HCT116 (cell line): ENCODE data around the gene MAP3K5. TPM values are rescaled to one million over a fixed set of nuclear protein-coding genes. Genes with fewer than 3 reads are reported as not detected.
"Not testable (repeated sequence)": the region's sequence is repeated elsewhere in the genome, so short reads cannot be mapped to it uniquely, and the experiment has no call there.

ENCODE experiments used
- ATAC-seq: fragments of 200-7000 bp; cut with Tn5 transposase; 2 replicates; pipeline ENCODE4 v1.9.1; 2020; ENCODE audit warnings: mild to moderate bottlenecking, moderate library complexity
- BruUV-seq: library from RNA; stranded (reverse); fragments of 400-500 nt; replicated peaks from 2 replicates; lab custom pipeline; 2021; lab: Mats Ljungman, UMichigan
- CTCF ChIA-PET: fragments of 300-600 bp; sonication (Branson Sonifier 250); formaldehyde crosslinking; loops from one replicate; lab custom pipeline; 2021; ENCODE audit warnings: antibody characterized with exemption; lab: Charles Lee
- POLR2A ChIA-PET: fragments of 300-600, 350-600 bp; sonication (Branson Sonifier 250); formaldehyde crosslinking; loops from one replicate; lab custom pipeline; 2021; ENCODE audit warnings: antibody characterized with exemption; lab: Charles Lee
- RAD21 ChIA-PET, 2 experiments: fragments of 300-600 bp; sonication (Branson Sonifier 250); formaldehyde crosslinking; loops; one replicate each; lab custom pipeline; 2023; ENCODE audit warnings: low total read pairs in 2 of 2; ENCODE audit not compliant: uncharacterized antibody in 2 of 2, unreplicated experiment in 2 of 2, low non-redundant PET in 1 of 2; lab: Charles Lee
- DNase-seq: peaks from one replicate; pipeline ENCODE4 v3.0.0-alpha.2; 2010; ENCODE audit warnings: low read depth, low spot score
- H2AFZ ChIP-seq: fragments of 200-600 bp; shearing (Covaris generic), sonication (generic); 2 replicates; pipeline ENCODE4 v1.6.1; 2017; ENCODE audit warnings: low read depth, mixed run types, mixed read lengths, antibody characterized with exemption, low read length; ENCODE audit not compliant: poor library complexity, severe bottlenecking
- H3K27ac ChIP-seq: 2 replicates; pipeline ENCODE4 v1.5.1; 2012; ENCODE audit warnings: low read depth, low read length
- H3K27me3 ChIP-seq: fragments of 200-600 bp; sonication (generic); 2 replicates; pipeline ENCODE4 v1.6.1; 2016; ENCODE audit warnings: mixed run types, low read length, mixed read lengths; ENCODE audit not compliant: insufficient read depth
- H3K36me3 ChIP-seq, 2 experiments: fragments of 200-500 bp in 1 of 2; fragments of 200-600 bp in 1 of 2; sonication (Bioruptor generic) in 1 of 2; sonication (generic) in 1 of 2; 2 replicates each; pipeline versions ENCODE4 v1.5.1 to v1.6.1; 2014 to 2016; ENCODE audit warnings: low read length in 2 of 2, inconsistent platforms in 1 of 2, mixed read lengths in 1 of 2, mixed run types in 1 of 2; ENCODE audit not compliant: insufficient read depth in 2 of 2, control insufficient read depth in 1 of 2
- H3K4me1 ChIP-seq, 2 experiments: fragments of 200-600 bp in 1 of 2; sonication (generic) in 1 of 2; 2 replicates each; pipeline versions ENCODE4 v1.5.1 to v1.6.1; 2012 to 2017; ENCODE audit warnings: low read length in 2 of 2, inconsistent platforms in 1 of 2, mild to moderate bottlenecking in 1 of 2, mixed read lengths in 1 of 2, mixed run types in 1 of 2, moderate library complexity in 1 of 2; ENCODE audit not compliant: insufficient read depth in 2 of 2, control insufficient read depth in 1 of 2
- H3K4me2 ChIP-seq: fragments of 200-600 bp; sonication (generic); 2 replicates; pipeline ENCODE4 v1.6.1; 2017; ENCODE audit warnings: mixed run types, low read length, mixed read lengths
- H3K4me3 ChIP-seq, 2 experiments: fragments of 200-600 bp in 1 of 2; sonication (generic) in 1 of 2; replicated peaks in 1 of 2; 2 replicates each; pipeline ENCODE4 v1.5.1; 2011 to 2016; ENCODE audit warnings: low read length in 2 of 2, control low read depth in 1 of 2, low read depth in 1 of 2, mild to moderate bottlenecking in 1 of 2, mixed read lengths in 1 of 2, mixed run types in 1 of 2
- H3K79me2 ChIP-seq: fragments of 200-600 bp; sonication (generic); 2 replicates; pipeline ENCODE4 v1.6.1; 2017; ENCODE audit warnings: mild to moderate bottlenecking, mixed run types, low read length, moderate library complexity, mixed read lengths; ENCODE audit not compliant: insufficient read depth
- H3K9ac ChIP-seq: fragments of 200-600 bp; sonication (generic); 2 replicates; pipeline ENCODE4 v1.6.1; 2016; ENCODE audit warnings: low read length, mixed read lengths
- H3K9me2 ChIP-seq: fragments of 200-600 bp; sonication (generic), shearing (Covaris generic); 2 replicates; pipeline ENCODE4 v1.6.1; 2017; ENCODE audit warnings: mixed run types, mild to moderate bottlenecking, moderate library complexity; ENCODE audit not compliant: insufficient read depth
- H3K9me3 ChIP-seq, 2 experiments: fragments of 200-500 bp in 1 of 2; fragments of 200-600 bp in 1 of 2; sonication (Bioruptor generic) in 1 of 2; sonication (generic) in 1 of 2; 2 replicates each; pipeline ENCODE4 v1.6.1; 2014 to 2017; ENCODE audit warnings: low read length in 2 of 2, mixed read lengths in 2 of 2, inconsistent platforms in 1 of 2, low read depth in 1 of 2, mild to moderate bottlenecking in 1 of 2, mixed run types in 1 of 2, moderate library complexity in 1 of 2; ENCODE audit not compliant: control insufficient read depth in 1 of 2, insufficient read depth in 1 of 2
- H4K20me1 ChIP-seq: fragments of 200-600 bp; sonication (generic), shearing (Covaris generic); 2 replicates; pipeline ENCODE4 v1.6.1; 2017; ENCODE audit warnings: mixed run types, mild to moderate bottlenecking, moderate library complexity; ENCODE audit not compliant: insufficient read depth
- EGR1 ChIP-seq: IDR thresholded peaks from 2 replicates; pipeline ENCODE4 v1.6.1; 2012; ENCODE audit warnings: low read depth
- POLR2AphosphoS5 ChIP-seq: IDR thresholded peaks from 2 replicates; pipeline ENCODE4 v1.6.1; 2011; ENCODE audit warnings: mild to moderate bottlenecking, low read depth, low read length, moderate library complexity
- RAD21 ChIP-seq: IDR thresholded peaks from 2 replicates; pipeline ENCODE4 v1.6.1; 2012; ENCODE audit warnings: low read depth, mild to moderate bottlenecking
- SIN3A ChIP-seq: IDR thresholded peaks from 2 replicates; pipeline ENCODE4 v1.6.1; 2012; ENCODE audit warnings: low read depth
- YY1 ChIP-seq: IDR thresholded peaks from 2 replicates; pipeline ENCODE4 v1.6.1; 2011; ENCODE audit warnings: low read length, low read depth, moderate library complexity, mild to moderate bottlenecking; ENCODE audit not compliant: insufficient replicate concordance; ENCODE audit errors: extremely low read depth
- intact Hi-C: fragments of 100-400 bp; cut with micrococcal nuclease; formaldehyde crosslinking; loops from 2 replicates; pipeline ENCODE4 v1.10.0; 2022
- total RNA-seq: library from RNA; stranded (reverse); gene quantifications from one replicate; pipeline ENCODE4 v1.2.1, GENCODE V29; 2021; ENCODE audit not compliant: unreplicated experiment
- TF ChIP-seq, protein P1 (sequence below), 3 experiments: fragments of 200-600 bp in 1 of 3; sonication (generic) in 1 of 3; IDR thresholded peaks in 2 of 3; conservative IDR thresholded peaks in 1 of 3; 2 replicates each; pipeline ENCODE4 v1.5.1; 2012 to 2017; ENCODE audit warnings: low read depth in 2 of 3, low read length in 2 of 3, antibody characterized with exemption in 1 of 3, borderline replicate concordance in 1 of 3, control low read depth in 1 of 3, mild to moderate bottlenecking in 1 of 3, mixed read lengths in 1 of 3, mixed run types in 1 of 3, moderate library complexity in 1 of 3; ENCODE audit not compliant: insufficient read depth in 1 of 3
- TF ChIP-seq, protein P2 (sequence below): IDR thresholded peaks from 2 replicates; pipeline ENCODE4 v1.6.1; 2011; ENCODE audit warnings: mild to moderate bottlenecking, low read length, moderate library complexity; ENCODE audit not compliant: insufficient replicate concordance; ENCODE audit errors: extremely low read depth

The MAP3K5 gene
- total RNA-seq, 1 experiment from 2014 or later: 11.8 TPM

DNA sequence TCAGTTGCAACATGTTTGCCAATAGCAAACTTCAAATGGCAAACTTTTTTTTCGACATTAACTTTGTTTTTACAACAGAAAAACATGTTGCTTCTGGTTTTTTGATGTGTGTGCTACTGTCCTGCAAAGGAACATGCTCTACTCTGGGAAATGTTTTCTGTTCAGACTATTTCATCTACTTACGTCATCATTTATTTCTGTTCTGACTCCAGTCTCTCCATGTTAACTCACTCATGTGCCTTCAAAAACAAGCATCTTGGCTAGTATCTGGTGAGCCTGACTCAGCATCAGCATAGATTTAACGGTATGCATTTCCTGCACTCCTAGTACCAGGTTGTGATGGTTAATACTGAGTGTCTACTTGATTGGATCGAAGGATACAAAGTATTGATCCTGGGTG is 206.0 kb downstream of the MAP3K5 start:
- ATAC-seq: no peak
- CTCF ChIA-PET: no interaction called here

DNA sequence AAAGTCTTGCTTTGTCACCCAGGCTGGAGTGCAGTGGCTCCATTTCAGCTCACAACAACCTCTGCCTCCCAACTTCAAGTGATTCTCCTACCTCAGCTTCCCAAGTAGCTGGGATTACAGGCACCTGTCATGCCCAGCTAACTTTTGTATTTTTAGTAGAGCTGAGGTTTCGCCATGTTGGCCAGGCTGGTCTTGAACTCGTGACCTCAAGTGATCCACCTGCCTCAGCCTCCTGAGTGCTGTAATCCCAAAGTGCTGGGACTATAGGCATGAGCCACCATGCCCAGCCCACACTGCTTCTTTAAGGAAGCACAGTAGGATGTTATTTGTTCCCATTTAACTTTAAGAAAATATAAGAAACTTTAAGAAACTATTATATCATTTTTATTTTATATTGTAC is 206.8 kb downstream of the MAP3K5 start:
- BruUV-seq: not testable (repeated sequence)
- POLR2A ChIA-PET: interaction anchor here (1.1 kb wide), 1 partner anchor 9 kb away, joined by 3 read pairs; no protein-coding TSS in a partner anchor

More for the DNA sequence above, 206.0 kb downstream of the MAP3K5 start:
- RAD21 ChIA-PET: no interaction called here
- H3K27me3 ChIP-seq: no peaks in the 10 kb centered on the region
- H3K9ac ChIP-seq: no peak overlapping the region
- no peak overlapping the region for H3K4me2 ChIP-seq
- no peaks in the 10 kb centered on the region; a peak in 1 of 4 replicates for H3K36me3 ChIP-seq
- H3K4me3 ChIP-seq: no peak overlapping the region
- intact Hi-C loops: no loop called here
- no peak for DNase-seq
- H3K9me2 ChIP-seq: no peaks in the 10 kb centered on the region
- no peak for TF ChIP-seq SIN3A
- TF ChIP-seq, protein P1, sequence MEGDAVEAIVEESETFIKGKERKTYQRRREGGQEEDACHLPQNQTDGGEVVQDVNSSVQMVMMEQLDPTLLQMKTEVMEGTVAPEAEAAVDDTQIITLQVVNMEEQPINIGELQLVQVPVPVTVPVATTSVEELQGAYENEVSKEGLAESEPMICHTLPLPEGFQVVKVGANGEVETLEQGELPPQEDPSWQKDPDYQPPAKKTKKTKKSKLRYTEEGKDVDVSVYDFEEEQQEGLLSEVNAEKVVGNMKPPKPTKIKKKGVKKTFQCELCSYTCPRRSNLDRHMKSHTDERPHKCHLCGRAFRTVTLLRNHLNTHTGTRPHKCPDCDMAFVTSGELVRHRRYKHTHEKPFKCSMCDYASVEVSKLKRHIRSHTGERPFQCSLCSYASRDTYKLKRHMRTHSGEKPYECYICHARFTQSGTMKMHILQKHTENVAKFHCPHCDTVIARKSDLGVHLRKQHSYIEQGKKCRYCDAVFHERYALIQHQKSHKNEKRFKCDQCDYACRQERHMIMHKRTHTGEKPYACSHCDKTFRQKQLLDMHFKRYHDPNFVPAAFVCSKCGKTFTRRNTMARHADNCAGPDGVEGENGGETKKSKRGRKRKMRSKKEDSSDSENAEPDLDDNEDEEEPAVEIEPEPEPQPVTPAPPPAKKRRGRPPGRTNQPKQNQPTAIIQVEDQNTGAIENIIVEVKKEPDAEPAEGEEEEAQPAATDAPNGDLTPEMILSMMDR (IDR thresholded peaks at IDR 0.05 in 2 of 3, conservative IDR thresholded peaks at IDR 0.05 in 1 of 3; ENCODE audit: borderline replicate concordance in 1 of 3, insufficient read depth in 1 of 3, low read depth in 2 of 3, low read length in 2 of 3): no peak
- no peak for TF ChIP-seq POLR2AphosphoS5
- TF ChIP-seq, protein P2, sequence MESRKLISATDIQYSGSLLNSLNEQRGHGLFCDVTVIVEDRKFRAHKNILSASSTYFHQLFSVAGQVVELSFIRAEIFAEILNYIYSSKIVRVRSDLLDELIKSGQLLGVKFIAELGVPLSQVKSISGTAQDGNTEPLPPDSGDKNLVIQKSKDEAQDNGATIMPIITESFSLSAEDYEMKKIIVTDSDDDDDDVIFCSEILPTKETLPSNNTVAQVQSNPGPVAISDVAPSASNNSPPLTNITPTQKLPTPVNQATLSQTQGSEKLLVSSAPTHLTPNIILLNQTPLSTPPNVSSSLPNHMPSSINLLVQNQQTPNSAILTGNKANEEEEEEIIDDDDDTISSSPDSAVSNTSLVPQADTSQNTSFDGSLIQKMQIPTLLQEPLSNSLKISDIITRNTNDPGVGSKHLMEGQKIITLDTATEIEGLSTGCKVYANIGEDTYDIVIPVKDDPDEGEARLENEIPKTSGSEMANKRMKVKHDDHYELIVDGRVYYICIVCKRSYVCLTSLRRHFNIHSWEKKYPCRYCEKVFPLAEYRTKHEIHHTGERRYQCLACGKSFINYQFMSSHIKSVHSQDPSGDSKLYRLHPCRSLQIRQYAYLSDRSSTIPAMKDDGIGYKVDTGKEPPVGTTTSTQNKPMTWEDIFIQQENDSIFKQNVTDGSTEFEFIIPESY: no peak
- no peak for TF ChIP-seq RAD21
- no peak for TF ChIP-seq EGR1
- TF ChIP-seq YY1: no peak
- POLR2A ChIA-PET: no interaction called here
- H3K27ac ChIP-seq: no peak overlapping the region
- no peaks in the 10 kb centered on the region for H3K79me2 ChIP-seq
- no peak overlapping the region for H2AFZ ChIP-seq
- no peaks in the 10 kb centered on the region for H3K4me1 ChIP-seq
- no TSS peak for BruUV-seq
- no peaks in the 10 kb centered on the region for H3K9me3 ChIP-seq
- no peaks in the 10 kb centered on the region for H4K20me1 ChIP-seq

DNA sequence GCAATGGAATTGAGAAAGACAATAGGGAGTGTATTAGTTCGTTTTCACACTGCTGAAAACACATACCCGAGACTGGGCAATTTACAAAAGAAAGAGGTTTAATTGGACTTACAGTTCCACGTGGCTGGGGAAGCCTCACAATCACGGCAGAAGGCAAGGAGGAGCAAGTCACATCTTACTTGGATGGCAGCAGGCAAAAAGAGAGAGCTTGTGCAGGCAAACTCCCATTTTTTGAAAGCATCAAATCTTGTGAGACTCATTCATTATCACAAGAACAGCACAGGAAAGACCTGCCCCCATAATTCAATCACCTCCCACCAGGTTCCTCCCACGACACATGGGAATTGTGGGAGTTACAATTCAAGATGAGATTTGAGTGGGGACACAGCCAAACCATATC is 208.0 kb downstream of the MAP3K5 start:
- H3K4me3 ChIP-seq, BruUV-seq, ATAC-seq, RAD21 ChIA-PET, H3K27me3 ChIP-seq, H3K36me3 ChIP-seq, H2AFZ ChIP-seq, H3K4me2 ChIP-seq, POLR2A ChIA-PET, H3K9ac ChIP-seq, DNase-seq, H3K79me2 ChIP-seq, H4K20me1 ChIP-seq, H3K27ac ChIP-seq, H3K9me3 ChIP-seq, H3K9me2 ChIP-seq, H3K4me1 ChIP-seq: not testable (repeated sequence)
- CTCF ChIA-PET: interaction anchor here (1.5 kb wide), 1 partner anchor 208 kb away, joined by 4 read pairs; the partner anchor contains the start of gene MAP3K5
- intact Hi-C loops: loop anchor here (5.0 kb wide), 1 partner anchor 343 kb away; no protein-coding TSS in a partner anchor

More for the DNA sequence above, 206.8 kb downstream of the MAP3K5 start:
- RAD21 ChIA-PET, intact Hi-C loops, H3K27me3 ChIP-seq, H3K9ac ChIP-seq, H3K9me2 ChIP-seq, H3K4me3 ChIP-seq, H4K20me1 ChIP-seq, H3K36me3 ChIP-seq, H2AFZ ChIP-seq, H3K4me2 ChIP-seq, H3K4me1 ChIP-seq, DNase-seq, H3K27ac ChIP-seq, ATAC-seq, H3K79me2 ChIP-seq, H3K9me3 ChIP-seq: not testable (repeated sequence)
- CTCF ChIA-PET: interaction anchor here (1.5 kb wide), 1 partner anchor 207 kb away, joined by 4 read pairs; the partner anchor contains the start of gene MAP3K5
